Natural killer cell (primary cell): Measurements from ENCODE around the gene CHST9. TPM values are rescaled to one million over a fixed set of nuclear protein-coding genes. Genes with fewer than 3 reads are reported as not detected.

Experiments
- ATAC-seq, 3 donors: fragments of 150-1000 bp in 2 of 3; fragments of 200-7000 bp in 1 of 3; cut with Tn5 transposase; 1 replicate in 1 of 3; 2 replicates in 2 of 3; pipeline ENCODE4 v1.10.0; 2021; ENCODE audit warnings: mild to moderate bottlenecking in 2 of 3, moderate library complexity in 2 of 3
- DNase-seq, 2 donors: peaks; one replicate each; pipeline versions ENCODE4 v3.0.0 to v3.0.0-alpha.2; 2013 to 2021; ENCODE audit warnings: mixed read lengths in 1 of 2
- H3K27ac ChIP-seq: one replicate; pipeline ENCODE4 v1.5.1; 2013; ENCODE audit warnings: mild to moderate bottlenecking, low read length
- H3K27me3 ChIP-seq: one replicate; pipeline ENCODE4 v1.6.1; 2013; ENCODE audit warnings: low read length; ENCODE audit not compliant: control insufficient read depth, insufficient read depth
- H3K36me3 ChIP-seq: one replicate; pipeline ENCODE4 v1.6.1; 2013; ENCODE audit warnings: low read length; ENCODE audit not compliant: control insufficient read depth, insufficient read depth
- H3K4me1 ChIP-seq: one replicate; pipeline ENCODE4 v1.6.1; 2013; ENCODE audit warnings: low read length; ENCODE audit not compliant: control insufficient read depth, insufficient read depth
- H3K4me3 ChIP-seq: one replicate; pipeline ENCODE4 v1.5.1; 2013; ENCODE audit warnings: low read length
- H3K9me3 ChIP-seq: one replicate; pipeline ENCODE4 v1.6.1; 2013; ENCODE audit warnings: low read length; ENCODE audit not compliant: control insufficient read depth, insufficient read depth
- H3K27ac Mint-ChIP-seq, 2 donors: one replicate each; pipeline ENCODE4 v1.8.0; 2022; ENCODE audit warnings: mild to moderate bottlenecking in 2 of 2, mixed read lengths in 2 of 2, moderate library complexity in 1 of 2
- H3K27me3 Mint-ChIP-seq, 2 donors: one replicate each; pipeline ENCODE4 v1.8.0; 2022; ENCODE audit warnings: low read depth in 2 of 2, mixed read lengths in 2 of 2
- H3K36me3 Mint-ChIP-seq: one replicate; pipeline ENCODE4 v1.8.0; 2022; ENCODE audit warnings: mixed read lengths
- H3K4me1 Mint-ChIP-seq, 2 donors: one replicate each; pipeline ENCODE4 v1.8.0; 2022; ENCODE audit warnings: mixed read lengths in 2 of 2
- H3K4me3 Mint-ChIP-seq: one replicate; pipeline ENCODE4 v1.8.0; 2022; ENCODE audit warnings: mild to moderate bottlenecking, moderate library complexity, mixed read lengths
- H3K9me3 Mint-ChIP-seq, 2 donors: one replicate each; pipeline ENCODE4 v1.8.0; 2022; ENCODE audit warnings: mixed read lengths in 2 of 2
- CTCF ChIP-seq: fragments of 200-600 bp; IDR thresholded peaks from one replicate; pipeline ENCODE4 v1.8.0; 2022; ENCODE audit warnings: antibody characterized with exemption
- WGBS: methylation state at CpG from one replicate; pipeline ENCODE4 v1.1.7; 2013; ENCODE audit warnings: missing lambda C conversion rate; ENCODE audit not compliant: insufficient coverage; 5-methylcytosine and 5-hydroxymethylcytosine counted together
- intact Hi-C: fragments of 100-400 bp; cut with micrococcal nuclease; formaldehyde crosslinking; loops from one replicate; pipeline ENCODE4 v1.14.2; 2022
- total RNA-seq, 4 donors: library from RNA; stranded (reverse); fragments of 120-200 nt in 1 of 4; gene quantifications; one replicate each; pipeline versions ENCODE4 v1.2.3 to v1.2.4, GENCODE V29; 2013 to 2022

CHST9 gene
- total RNA-seq, 3 donors from 2014 or later (not counting 1 experiment from before 2014, with no cell fraction given) = not detected

GRCh38 chr18:26863122-26863879 is 321.8 kb downstream of the CHST9 start:
- Mint-ChIP-seq H3K4me1 (no peaks in the 10 kb centered on the region), H3K4me3 (no peak overlapping the region), H3K27me3 (peaks cover 9 to 13% of the 10 kb centered on the region in 2 donors), H3K9me3 (peaks cover 0 to 2% of the 10 kb centered on the region in 2 donors), H3K27ac (no peak overlapping the region), H3K36me3 (no peaks in the 10 kb centered on the region)
- no peak for TF ChIP-seq CTCF
- DNase-seq (no peak), ATAC-seq (no peak)
- WGBS = 11% methylated on average over 40 of the region's 40 CpGs
- no peaks in the 10 kb centered on the region for H3K36me3 ChIP-seq
- H3K27ac ChIP-seq = no peak overlapping the region
- H3K4me1 ChIP-seq = no peaks in the 10 kb centered on the region
- H3K27me3 ChIP-seq = no peaks in the 10 kb centered on the region
- H3K9me3 ChIP-seq = no peaks in the 10 kb centered on the region
- intact Hi-C loops = loop anchor here (10.0 kb wide), 1 partner anchor 58 kb away; no protein-coding TSS in a partner anchor
- H3K4me3 ChIP-seq = no peak overlapping the region

GRCh38 chr18:26862084-26862483 is 323.0 kb downstream of the CHST9 start:
- no peak overlapping the region for H3K27ac Mint-ChIP-seq

More at GRCh38 chr18:26862084-26862483, 323.0 kb downstream of the CHST9 start:
- Histone ChIP-seq H3K4me1 (no peaks in the 10 kb centered on the region), H3K36me3 (no peaks in the 10 kb centered on the region), H3K27me3 (no peaks in the 10 kb centered on the region), H3K9me3 (no peaks in the 10 kb centered on the region), H3K27ac (no peak overlapping the region), H3K4me3 (no peak overlapping the region)
- ATAC-seq (no peak), DNase-seq (no peak)
- no peaks in the 10 kb centered on the region for H3K4me1 Mint-ChIP-seq
- peaks cover 9 to 13% of the 10 kb centered on the region in 2 donors for H3K27me3 Mint-ChIP-seq
- peaks cover 0 to 2% of the 10 kb centered on the region in 2 donors for H3K9me3 Mint-ChIP-seq
- no peaks in the 10 kb centered on the region for H3K36me3 Mint-ChIP-seq
- TF ChIP-seq CTCF = no peak
- WGBS = 90% methylated on average over 5 of the region's 5 CpGs
- intact Hi-C loops = loop anchor here (10.0 kb wide), 1 partner anchor 57 kb away; no protein-coding TSS in a partner anchor
- H3K4me3 Mint-ChIP-seq = no peak overlapping the region
